ENCODE results near the gene NRP2. TPM values are rescaled to one million over a fixed set of nuclear protein-coding genes. Genes with fewer than 3 reads are reported as not detected.

The NRP2 gene
- total RNA-seq, 4 donors from 2014 or later, result 1.6 to 4.1 (median 2.2) TPM

- Histone ChIP-seq H3K27me3 (no peaks in the 10 kb centered on the region), H3K36me3 (no peaks in the 10 kb centered on the region), H3K4me3 (no peak overlapping the region), H3K9me3 (no peaks in the 10 kb centered on the region), H3K4me1 (no peaks in the 10 kb centered on the region), H3K27ac (no peak overlapping the region)
- ATAC-seq (no peak), DNase-seq (no peak)
- TF ChIP-seq, protein P1, sequence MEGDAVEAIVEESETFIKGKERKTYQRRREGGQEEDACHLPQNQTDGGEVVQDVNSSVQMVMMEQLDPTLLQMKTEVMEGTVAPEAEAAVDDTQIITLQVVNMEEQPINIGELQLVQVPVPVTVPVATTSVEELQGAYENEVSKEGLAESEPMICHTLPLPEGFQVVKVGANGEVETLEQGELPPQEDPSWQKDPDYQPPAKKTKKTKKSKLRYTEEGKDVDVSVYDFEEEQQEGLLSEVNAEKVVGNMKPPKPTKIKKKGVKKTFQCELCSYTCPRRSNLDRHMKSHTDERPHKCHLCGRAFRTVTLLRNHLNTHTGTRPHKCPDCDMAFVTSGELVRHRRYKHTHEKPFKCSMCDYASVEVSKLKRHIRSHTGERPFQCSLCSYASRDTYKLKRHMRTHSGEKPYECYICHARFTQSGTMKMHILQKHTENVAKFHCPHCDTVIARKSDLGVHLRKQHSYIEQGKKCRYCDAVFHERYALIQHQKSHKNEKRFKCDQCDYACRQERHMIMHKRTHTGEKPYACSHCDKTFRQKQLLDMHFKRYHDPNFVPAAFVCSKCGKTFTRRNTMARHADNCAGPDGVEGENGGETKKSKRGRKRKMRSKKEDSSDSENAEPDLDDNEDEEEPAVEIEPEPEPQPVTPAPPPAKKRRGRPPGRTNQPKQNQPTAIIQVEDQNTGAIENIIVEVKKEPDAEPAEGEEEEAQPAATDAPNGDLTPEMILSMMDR (IDR thresholded peaks at IDR 0.05 in 4 of 5, conservative IDR thresholded peaks at IDR 0.05 in 1 of 5), result no peak
- no peak for TF ChIP-seq POLR2A (IDR thresholded peaks at IDR 0.05)
- in situ Hi-C loops (cut with MboI; ENCODE audit: low sequenced_read_pairs in 4 of 4), result loop anchor here in 1 of 4 donors (25.0 kb wide), 1 partner anchor 1384 kb away; no protein-coding TSS in a partner anchor
- intact Hi-C loops (cut with DNase I; ENCODE audit: low total_unique reads), result no loop called here
Observed at GRCh38 chr2:205696331-205696926, 14.1 kb downstream of the NRP2 start.

DNA sequence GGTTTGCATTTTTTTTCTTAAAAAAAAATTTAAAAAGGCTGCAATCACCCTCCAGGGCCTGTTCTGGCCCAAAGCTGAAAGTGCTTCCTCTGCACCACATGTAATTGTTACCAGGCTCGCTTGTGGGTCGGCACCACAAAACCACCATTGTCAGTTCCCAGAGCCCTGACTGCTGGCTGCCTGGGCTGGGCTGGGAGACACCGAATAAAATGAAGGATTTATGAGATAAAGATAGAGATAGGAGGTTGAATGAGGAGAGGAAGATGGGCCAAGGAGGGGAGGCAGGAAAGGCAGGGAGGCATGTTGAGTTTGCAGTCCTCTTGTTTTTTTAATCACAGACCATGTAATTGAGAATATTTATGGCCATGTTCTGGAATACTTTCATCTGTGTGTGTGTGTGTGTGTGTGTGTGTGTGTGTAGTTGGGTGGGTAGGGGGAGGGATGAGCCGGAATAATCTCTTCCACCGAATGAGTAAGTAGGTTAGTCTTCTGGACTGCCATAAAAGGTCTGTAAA is 14.7 kb downstream of the NRP2 start:
- no peaks in the 10 kb centered on the region for H3K9me3 ChIP-seq
- intact Hi-C loops (cut with DNase I; ENCODE audit: low total_unique reads), result no loop called here
- H3K36me3 ChIP-seq, result no peaks in the 10 kb centered on the region
- in situ Hi-C loops (cut with MboI; ENCODE audit: low sequenced_read_pairs in 4 of 4), result loop anchor here in 1 of 4 donors (25.0 kb wide), 1 partner anchor 1385 kb away; no protein-coding TSS in a partner anchor
- DNase-seq, result no peak
- peaks cover 0 to under 1% of the 10 kb centered on the region in 2 donors for H3K4me1 ChIP-seq
- no peak for ATAC-seq
- TF ChIP-seq, protein P1 (IDR thresholded peaks at IDR 0.05 in 4 of 5, conservative IDR thresholded peaks at IDR 0.05 in 1 of 5), result no peak
- no peak for TF ChIP-seq POLR2A (IDR thresholded peaks at IDR 0.05)
- H3K27me3 ChIP-seq, result no peaks in the 10 kb centered on the region
- H3K4me3 ChIP-seq, result no peak overlapping the region
- H3K27ac ChIP-seq, result no peak overlapping the region

DNA sequence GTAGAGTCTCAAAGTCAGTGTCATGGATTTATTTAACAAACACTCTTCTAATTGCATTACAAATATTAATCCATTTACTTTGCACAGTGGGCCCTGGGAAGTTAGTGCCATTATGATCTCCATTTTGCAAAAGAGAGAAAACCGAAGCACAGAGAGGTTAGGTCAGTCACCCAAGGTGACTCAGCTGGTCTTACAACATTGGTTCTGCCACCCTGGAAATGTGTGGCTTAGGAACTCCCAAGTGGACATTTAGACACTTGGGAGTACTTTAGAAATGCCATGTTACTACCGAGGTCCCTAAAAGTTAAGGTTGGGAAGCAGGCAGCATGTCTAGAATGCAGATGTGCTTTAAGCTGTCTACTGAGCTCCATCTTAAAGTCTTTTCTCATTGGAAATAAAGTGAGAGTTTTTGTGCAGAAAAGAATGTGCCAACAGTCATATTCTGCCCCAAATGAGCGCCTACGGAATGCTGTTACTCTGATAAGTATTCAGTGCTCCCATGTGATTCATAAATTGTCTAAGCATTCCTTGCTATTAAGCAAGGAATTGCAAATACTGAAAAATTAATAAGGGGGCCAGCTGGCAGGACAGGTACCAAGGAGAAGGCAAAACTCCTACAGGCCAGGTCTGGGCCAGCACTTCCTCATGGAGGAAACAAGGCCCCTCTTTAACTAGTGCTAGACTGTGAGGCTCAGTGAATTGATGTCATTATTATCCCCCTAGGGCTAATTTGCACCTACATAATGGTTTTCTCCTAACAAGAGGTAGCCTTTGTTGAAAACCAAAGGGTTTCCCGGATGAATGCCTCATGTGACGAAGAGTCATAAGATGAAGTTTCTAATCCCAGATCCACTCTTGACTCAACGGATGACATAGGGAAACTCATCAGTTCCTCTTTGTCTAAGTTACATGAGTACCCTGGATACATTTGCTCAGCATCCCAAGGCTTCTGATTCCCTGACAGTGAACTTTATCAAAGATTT is 16.3 kb downstream of the NRP2 start:
- Histone ChIP-seq H3K9me3 (no peaks in the 10 kb centered on the region), H3K27me3 (no peaks in the 10 kb centered on the region), H3K27ac (peak overlapping the region in 2 of 4 donors; percentile 4 to 20), H3K4me3 (no peak overlapping the region), H3K4me1 (peaks cover 0 to 14% of the 10 kb centered on the region in 2 donors), H3K36me3 (no peaks in the 10 kb centered on the region)
- TF ChIP-seq, protein P1 (IDR thresholded peaks at IDR 0.05 in 4 of 5, conservative IDR thresholded peaks at IDR 0.05 in 1 of 5), result no peak
- no peak for TF ChIP-seq POLR2A (IDR thresholded peaks at IDR 0.05)
- no peak for DNase-seq
- in situ Hi-C loops (cut with MboI; ENCODE audit: low sequenced_read_pairs in 4 of 4) (loop anchor here in 1 of 4 donors (25.0 kb wide), 1 partner anchor 1386 kb away; no protein-coding TSS in a partner anchor), intact Hi-C loops (cut with DNase I; ENCODE audit: low total_unique reads) (no loop called here)
- peak in 1 of 2 donors; percentile 33 for ATAC-seq

GRCh38 chr2:205699515-205700289 is 17.4 kb downstream of the NRP2 start:
- H3K9me3 ChIP-seq, result no peaks in the 10 kb centered on the region
- H3K4me1 ChIP-seq, result peaks cover 0 to 19% of the 10 kb centered on the region in 2 donors
- DNase-seq (no peak), ATAC-seq (no peak)
- intact Hi-C loops (cut with DNase I; ENCODE audit: low total_unique reads) (no loop called here), in situ Hi-C loops (cut with MboI; ENCODE audit: low sequenced_read_pairs in 4 of 4) (loop anchor here in 1 of 4 donors (25.0 kb wide), 1 partner anchor 1387 kb away; no protein-coding TSS in a partner anchor)
- H3K27ac ChIP-seq, result peak overlapping the region in 1 of 4 donors; percentile 31
- no peak overlapping the region for H3K4me3 ChIP-seq
- H3K27me3 ChIP-seq, result no peaks in the 10 kb centered on the region
- TF ChIP-seq, protein P1 (IDR thresholded peaks at IDR 0.05 in 4 of 5, conservative IDR thresholded peaks at IDR 0.05 in 1 of 5), result no peak
- TF ChIP-seq POLR2A (IDR thresholded peaks at IDR 0.05), result no peak
- no peaks in the 10 kb centered on the region for H3K36me3 ChIP-seq

Data from gastrocnemius medialis (tissue), 4 donors.